OCI-M2 (cell line): Measurements from ENCODE around the gene HLX.

Experiments used
- DNase-seq: peaks from one replicate; lab custom pipeline; 2025; ENCODE audit not compliant: unreplicated experiment; lab: John Stamatoyannopoulos, UW

Gene HLX

GRCh38 chr1:220921971-220922635, 42.9 kb downstream of the HLX start:
- no peak for DNase-seq

DNA sequence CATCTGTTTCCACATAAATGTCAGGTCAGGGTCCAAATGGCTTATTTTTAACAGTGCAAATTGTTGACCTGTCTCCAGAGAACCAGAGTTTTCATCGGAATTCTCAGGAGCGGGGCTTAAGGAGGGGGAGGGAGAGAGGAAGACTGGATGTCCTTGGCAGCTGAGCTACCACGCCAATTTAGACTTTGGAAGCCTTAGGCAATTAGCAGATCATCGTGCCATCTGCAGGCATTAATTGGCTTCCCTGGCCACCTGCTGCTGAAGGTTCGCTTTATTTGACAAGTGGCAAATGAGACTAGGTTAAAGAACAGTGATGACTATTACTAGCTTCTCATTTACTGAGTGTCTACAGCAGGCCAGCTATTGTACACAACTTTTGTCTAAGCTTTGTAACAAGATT, 43.7 kb downstream of the HLX start:
- no peak for DNase-seq

GRCh38 chr1:220924331-220924970, 45.2 kb downstream of the HLX start:
- DNase-seq = no peak

GRCh38 chr1:220925707-220926106, 46.5 kb downstream of the HLX start:
- no peak for DNase-seq

GRCh38 chr1:220926146-220926545, 46.9 kb downstream of the HLX start:
- DNase-seq = no peak

DNA sequence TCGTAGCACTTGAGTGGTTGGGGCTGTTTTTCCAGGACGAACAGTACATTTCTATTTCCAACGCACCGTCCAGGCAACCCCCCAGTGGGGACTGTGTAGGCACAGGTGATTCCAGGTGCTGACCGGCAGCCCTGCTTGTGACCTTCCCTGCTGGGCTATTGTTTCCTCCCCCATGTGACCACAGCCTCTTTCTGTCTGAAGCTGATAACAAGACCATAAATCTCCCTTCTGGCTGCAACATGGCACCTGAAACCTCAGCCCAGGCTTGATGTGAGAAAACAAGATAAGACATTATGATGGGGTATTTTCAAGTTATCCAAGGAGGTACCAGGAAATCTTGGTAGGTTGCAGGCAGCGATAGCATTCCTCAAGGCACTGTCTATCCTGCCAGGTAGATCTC, 48.2 kb downstream of the HLX start:
- DNase-seq = no peak

DNA sequence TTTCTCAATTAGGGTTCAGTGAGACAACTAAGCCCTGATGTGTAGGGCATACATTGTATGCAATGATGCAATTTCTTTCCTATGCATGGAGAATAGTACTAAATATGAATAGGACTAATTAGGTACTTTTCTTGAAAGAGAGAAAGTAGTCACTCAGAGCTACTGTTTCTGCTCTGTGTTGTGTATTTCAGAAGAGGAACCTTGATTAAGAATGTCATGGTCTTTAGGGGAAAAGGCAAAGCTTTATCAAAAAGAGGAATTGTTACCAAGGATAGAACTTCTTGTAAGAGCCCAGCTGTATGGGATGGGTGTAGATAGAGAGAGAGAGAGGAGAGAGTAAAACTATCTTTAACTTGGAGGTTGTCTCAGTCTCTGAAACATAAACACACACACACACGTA, 49.1 kb downstream of the HLX start:
- DNase-seq = no peak

DNA sequence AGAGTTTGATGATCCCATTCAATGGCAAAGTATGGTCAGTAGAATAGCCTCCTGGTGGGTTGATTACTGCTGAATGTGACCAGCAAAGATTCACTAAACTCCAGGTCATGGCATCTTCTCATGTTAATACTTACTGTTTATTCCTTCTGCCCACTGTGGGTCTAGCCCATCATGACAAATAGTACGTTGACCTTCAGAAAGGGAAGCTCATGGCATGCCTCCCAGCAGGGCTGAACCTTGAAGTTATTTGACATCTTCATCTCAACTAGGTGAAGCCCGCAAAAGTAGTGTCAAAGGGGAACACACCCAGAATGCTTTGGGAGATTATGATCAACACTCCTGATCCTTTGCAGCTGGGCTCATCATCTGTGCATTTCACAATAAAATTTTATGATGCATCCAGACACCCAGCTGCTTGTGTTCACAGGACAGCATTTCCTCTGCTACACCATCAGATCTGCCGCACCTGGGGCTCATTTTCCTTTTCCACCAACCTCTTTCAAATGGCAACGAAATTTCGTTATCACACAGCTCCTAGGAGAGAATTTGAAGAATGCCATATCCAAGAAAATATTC, 49.6 kb downstream of the HLX start:
- no peak for DNase-seq

DNA sequence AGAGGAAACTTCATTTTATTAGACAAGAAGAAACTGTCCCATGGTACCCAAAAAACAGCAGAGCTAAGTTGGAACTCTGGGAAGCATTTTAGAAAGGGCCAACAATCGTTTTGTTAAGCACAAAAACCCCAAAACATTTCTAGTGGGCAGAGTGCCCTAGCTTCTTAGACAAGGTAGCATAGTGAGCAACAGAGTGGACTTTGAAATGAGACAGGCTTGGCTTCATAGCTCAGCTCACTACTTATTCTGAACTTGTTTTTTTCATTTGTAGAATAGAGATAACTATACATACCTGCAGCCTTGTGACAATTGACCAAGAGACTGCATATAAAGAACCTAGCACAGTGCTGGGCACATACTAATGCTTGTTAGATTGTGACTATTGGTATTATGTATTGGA, 50.1 kb downstream of the HLX start:
- DNase-seq = no peak
